Activated naive CD4-positive, alpha-beta T cell treated with anti-CD3 and anti-CD28 coated beads for 36 hours (primary cell): ENCODE data around the gene POLRMT. TPM values are rescaled to one million over a fixed set of nuclear protein-coding genes. Genes with fewer than 3 reads are reported as not detected.

Source experiments
- CTCF ChIA-PET: fragments of 350-600 bp; sonication (Branson Sonifier 250); formaldehyde crosslinking; loops from one replicate; lab custom pipeline; 2021; ENCODE audit warnings: antibody characterized with exemption; lab: Charles Lee
- DNase-seq: peaks from one replicate; pipeline ENCODE4 v3.0.0-alpha.2; 2020
- H3K27ac Mint-ChIP-seq: one replicate; pipeline ENCODE4 v1.8.0; 2021; ENCODE audit warnings: mild to moderate bottlenecking, mixed read lengths
- H3K27me3 Mint-ChIP-seq: one replicate; pipeline ENCODE4 v1.8.0; 2021; ENCODE audit warnings: low read depth, mixed read lengths
- H3K36me3 Mint-ChIP-seq: one replicate; pipeline ENCODE4 v1.8.0; 2021; ENCODE audit warnings: low read depth, mixed read lengths
- H3K4me1 Mint-ChIP-seq: one replicate; pipeline ENCODE4 v1.8.0; 2021; ENCODE audit warnings: low read depth, mixed read lengths
- H3K4me3 Mint-ChIP-seq: one replicate; pipeline ENCODE4 v1.8.0; 2021; ENCODE audit warnings: mild to moderate bottlenecking, moderate library complexity, mixed read lengths
- H3K9me3 Mint-ChIP-seq: one replicate; pipeline ENCODE4 v1.8.0; 2021; ENCODE audit warnings: mixed read lengths
- intact Hi-C: fragments of 100-400 bp; cut with micrococcal nuclease; formaldehyde crosslinking; loops from one replicate; pipeline ENCODE4 v1.15.1; 2023
- total RNA-seq, 2 experiments: library from RNA; stranded (reverse); gene quantifications; one replicate each; pipeline ENCODE4 v1.2.3, GENCODE V29; 2021

Gene POLRMT
- total RNA-seq, 2 experiments from 2014 or later, result 63.8 to 65.6 TPM

GRCh38 chr19:570937-571565 lies 62.3 kb downstream of the POLRMT start:
- intact Hi-C loops, result loop anchor here (5.0 kb wide), 1 partner anchor 346 kb away; the partner anchor contains the start of gene KISS1R
- peak; percentile 78 for DNase-seq
- Mint-ChIP-seq H3K4me3 (peak overlapping the region; percentile 90), H3K36me3 (peaks cover 3% of the 10 kb centered on the region), H3K4me1 (peaks cover 30% of the 10 kb centered on the region), H3K9me3 (no peaks in the 10 kb centered on the region), H3K27ac (peak overlapping the region; percentile 92), H3K27me3 (no peaks in the 10 kb centered on the region)
- CTCF ChIA-PET, result interaction anchor here (1.1 kb wide), 1 partner anchor 64 kb away, joined by 4 read pairs; no protein-coding TSS in a partner anchor

DNA sequence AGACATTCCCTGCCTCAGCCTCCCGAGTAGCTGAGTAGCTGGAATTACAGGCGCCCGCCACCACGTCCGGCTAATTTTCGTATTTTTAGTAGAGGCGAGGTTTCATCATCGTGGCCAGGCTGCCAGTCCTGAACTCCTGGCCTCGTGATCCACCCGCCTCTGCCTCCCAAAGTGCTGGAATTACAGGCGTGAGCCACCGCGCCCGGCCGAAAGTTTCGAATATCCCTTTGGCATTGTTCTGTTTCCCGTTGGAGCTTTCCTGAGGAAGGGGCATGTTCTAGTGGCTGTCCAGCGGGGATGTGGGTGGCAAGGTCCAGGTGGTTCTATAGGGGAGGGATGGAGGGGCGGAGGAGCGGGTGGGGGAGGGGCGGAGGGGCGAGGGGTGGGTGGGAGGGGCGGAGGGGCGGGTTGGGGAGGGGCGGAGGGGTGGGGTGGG lies 63.1 kb downstream of the POLRMT start:
- no peak overlapping the region for H3K27ac Mint-ChIP-seq
- DNase-seq, result no peak

GRCh38 chr19:567296-567900 lies 65.9 kb downstream of the POLRMT start:
- H3K27ac Mint-ChIP-seq, result no peak overlapping the region
- peaks cover 11% of the 10 kb centered on the region for H3K4me1 Mint-ChIP-seq
- no peak for DNase-seq
- no peaks in the 10 kb centered on the region for H3K27me3 Mint-ChIP-seq
- no peaks in the 10 kb centered on the region for H3K9me3 Mint-ChIP-seq
- intact Hi-C loops, result no loop called here
- H3K4me3 Mint-ChIP-seq, result no peak overlapping the region
- peaks cover 3% of the 10 kb centered on the region for H3K36me3 Mint-ChIP-seq
- CTCF ChIA-PET, result no interaction called here

More for the DNA sequence above, 63.1 kb downstream of the POLRMT start:
- peak overlapping the region; percentile 54 for H3K4me3 Mint-ChIP-seq
- H3K36me3 Mint-ChIP-seq, result peaks cover 3% of the 10 kb centered on the region
- no peaks in the 10 kb centered on the region for H3K27me3 Mint-ChIP-seq
- H3K9me3 Mint-ChIP-seq, result no peaks in the 10 kb centered on the region
- H3K4me1 Mint-ChIP-seq, result peaks cover 26% of the 10 kb centered on the region
- CTCF ChIA-PET, result interaction anchor here (1.0 kb wide), 1 partner anchor 60 kb away, joined by 3 read pairs; no protein-coding TSS in a partner anchor
- intact Hi-C loops, result loop anchor here (5.0 kb wide), 1 partner anchor 347 kb away; the partner anchor contains the start of gene KISS1R

Other genes with a start within 250 kb of the POLRMT start
- under 1 TPM; 0.10 to 0.12 TPM for gene C2CD4C, start 224.4 kb downstream of the POLRMT start, total RNA-seq
- not detected for gene SHC2, start 172.5 kb downstream of the POLRMT start, total RNA-seq
- gene MADCAM1, start 137.1 kb downstream of the POLRMT start, total RNA-seq, result under 1 TPM; 0.24 to 0.37 TPM
- gene TPGS1, start 126.0 kb downstream of the POLRMT start, total RNA-seq, result 1 to 10 TPM; 4.2 to 5.1 TPM
- 10 to 100 TPM; 42.1 to 42.5 TPM for gene CDC34, start 101.8 kb downstream of the POLRMT start, total RNA-seq
- 10 to 100 TPM; 20.7 TPM for gene GZMM, start 89.5 kb downstream of the POLRMT start, total RNA-seq
- 100 to 1,000 TPM; 160 to 161 TPM for gene BSG, start 60.9 kb downstream of the POLRMT start, total RNA-seq
- under 1 TPM; 0.41 to 0.49 TPM for gene HCN2, start 43.7 kb downstream of the POLRMT start, total RNA-seq
- gene FGF22, start 6.3 kb upstream of the POLRMT start, total RNA-seq, result not detected
- 100 to 1,000 TPM in 1 of 2 experiments, 10 to 100 TPM in 1; 99.5 to 108 TPM for gene RNF126, start 29.7 kb upstream of the POLRMT start, total RNA-seq
- 1 to 10 TPM; 9.3 to 9.8 TPM for gene FSTL3, start 42.9 kb upstream of the POLRMT start, total RNA-seq
- not detected for gene PRSS57, start 61.9 kb upstream of the POLRMT start, total RNA-seq
- gene PALM, start 75.4 kb upstream of the POLRMT start, total RNA-seq, result 1 to 10 TPM in 1 of 2 experiments, under 1 TPM in 1; 0.84 to 1.0 TPM
- gene MISP, start 117.6 kb upstream of the POLRMT start, total RNA-seq, result not detected
- 100 to 1,000 TPM; 510 to 532 TPM for gene PTBP1, start 163.9 kb upstream of the POLRMT start, total RNA-seq
- not detected for gene PLPPR3, start 188.4 kb upstream of the POLRMT start, total RNA-seq
- not detected for gene AZU1, start 194.3 kb upstream of the POLRMT start, total RNA-seq
- gene PRTN3, start 207.5 kb upstream of the POLRMT start, total RNA-seq, result not detected
- not detected for gene ELANE, start 218.8 kb upstream of the POLRMT start, total RNA-seq
- under 1 TPM; 0.17 to 0.25 TPM for gene CFD, start 226.1 kb upstream of the POLRMT start, total RNA-seq